Heart right ventricle (tissue), 16 donors: ENCODE results near the gene PRDM15. TPM values are rescaled to one million over a fixed set of nuclear protein-coding genes. Genes with fewer than 3 reads are reported as not detected.

Experiments
- ATAC-seq, 8 donors: fragments of 200-7000 bp; cut with Tn5 transposase; one replicate each; pipeline ENCODE4 v1.9.1; 2020; ENCODE audit warnings: mild to moderate bottlenecking in 8 of 8, moderate library complexity in 8 of 8, moderate number of reproducible peaks in 1 of 8
- DNase-seq, 2 donors: peaks; one replicate each; pipeline ENCODE4 v3.0.0-alpha.2; 2020
- H3K27ac ChIP-seq, 10 donors: fragments of 200-600 bp; sonication (generic) in 2 of 10; one replicate each; pipeline versions ENCODE4 v1.5.0 to v1.8.0; 2020 to 2022; ENCODE audit warnings: mild to moderate bottlenecking in 3 of 10
- H3K27me3 ChIP-seq, 7 donors: fragments of 200-600 bp; one replicate each; pipeline ENCODE4 v1.8.0; 2021 to 2022; ENCODE audit warnings: mild to moderate bottlenecking in 2 of 7
- H3K36me3 ChIP-seq, 9 donors: fragments of 200-600 bp; sonication (generic) in 1 of 9; one replicate each; pipeline versions ENCODE4 v1.5.0 to v1.8.0; 2020 to 2022; ENCODE audit warnings: mild to moderate bottlenecking in 2 of 9
- H3K4me1 ChIP-seq, 9 donors: fragments of 200-600 bp; sonication (generic) in 1 of 9; one replicate each; pipeline versions ENCODE4 v1.5.0 to v1.8.0; 2020 to 2022; ENCODE audit warnings: mild to moderate bottlenecking in 4 of 9
- H3K4me3 ChIP-seq, 10 donors: fragments of 200-600 bp; sonication (generic) in 2 of 10; one replicate each; pipeline versions ENCODE4 v1.5.0 to v1.8.0; 2020 to 2022; ENCODE audit warnings: mild to moderate bottlenecking in 7 of 10, moderate library complexity in 2 of 10
- H3K9me3 ChIP-seq, 11 donors: fragments of 200-600 bp in 10 of 11; sonication (generic) in 2 of 11; one replicate each; pipeline versions ENCODE4 v1.5.0 to v1.8.0; 2013 to 2022; ENCODE audit warnings: mild to moderate bottlenecking in 2 of 11, control low read depth in 1 of 11, moderate library complexity in 1 of 11
- WGBS, 2 donors: extraction: QIAGEN DNeasy Blood & Tissue Kit; methylation state at CpG; one replicate each; pipeline ENCODE4 v1.1.7; 2013; ENCODE audit warnings: inconsistent platforms in 1 of 2; 5-methylcytosine and 5-hydroxymethylcytosine counted together
- intact Hi-C, 10 donors: fragments of 100-400 bp; cut with DNase I; formaldehyde crosslinking; loops; one replicate each; pipeline versions ENCODE4 v1.11.1 to v1.14.2; 2022
- polyA plus RNA-seq, 2 donors: library from polyadenylated mRNA; stranded (reverse); fragments of 200-250 nt; gene quantifications; one replicate each; pipeline ENCODE4 v1.2.3, GENCODE V29; 2013
- total RNA-seq, 10 donors: library from RNA; stranded (reverse); fragmentation: NEBNext Ultra II Directional in 3 of 10; extraction: Animal tissue kit (Norgen Biotek cat#: 25700) in 3 of 10; gene quantifications; one replicate each; pipeline versions ENCODE4 v1.2.1 to v1.2.4, GENCODE V29; 2021 to 2023
- TF ChIP-seq, protein P1 (sequence below), 9 donors: fragments of 200-600 bp; sonication (generic) in 2 of 9; IDR thresholded peaks; one replicate each; pipeline versions ENCODE4 v1.5.0 to v1.8.0; 2021 to 2022; ENCODE audit warnings: antibody characterized with exemption in 9 of 9, mild to moderate bottlenecking in 5 of 9, moderate library complexity in 1 of 9
- donor health status: Arrhythmogenic right ventricular cardiomyopathy.
- donor health status: ischemic (EF 13 %, LVEDD 7.1; RV severe dilation, severe dysfunction).
- donor health status: healthy with polysubstance abuse.
- donor health status: DM: no; HTN: yes; CAD: no.
- donor health status: DM: no; HTN: no; CAD: no.
- donor health status: ischemic (EF 25% LVEDD 6.9; RV normal size, moderate dysfunction).
- donor health status: ischemic (EF 25% LVEDD 5.7; RV mildly dilated, moderate dysfunction).
- donor health status: healthy.
- donor health status: DM: yes; HTN: yes; CAD: no.
- donor health status: Ischemic cardiomyopathy.
- donor health status: ischemic (EF 35%, LVEDD 5.7; RV mildly dilated, moderate dysfunction).
- donor health status: nonischemic (EF 11% LVEDD 7.7; RV severe dilation, severe dysfunction).
- donor health status: DM: yes; HTN: yes; CAD: no.
- donor health status: PGD.
- donor health status: ischemic (EF 29% LVEDD 5.4; RV normal size, mild dysfunction).
- donor health status: nonischemic (EF 23%, LVEDD 6.1; RV moderate dilation, normal function).

The PRDM15 gene
- total and polyA plus RNA-seq, 12 donors: 1.0 to 5.8 (median 3.2) TPM

DNA sequence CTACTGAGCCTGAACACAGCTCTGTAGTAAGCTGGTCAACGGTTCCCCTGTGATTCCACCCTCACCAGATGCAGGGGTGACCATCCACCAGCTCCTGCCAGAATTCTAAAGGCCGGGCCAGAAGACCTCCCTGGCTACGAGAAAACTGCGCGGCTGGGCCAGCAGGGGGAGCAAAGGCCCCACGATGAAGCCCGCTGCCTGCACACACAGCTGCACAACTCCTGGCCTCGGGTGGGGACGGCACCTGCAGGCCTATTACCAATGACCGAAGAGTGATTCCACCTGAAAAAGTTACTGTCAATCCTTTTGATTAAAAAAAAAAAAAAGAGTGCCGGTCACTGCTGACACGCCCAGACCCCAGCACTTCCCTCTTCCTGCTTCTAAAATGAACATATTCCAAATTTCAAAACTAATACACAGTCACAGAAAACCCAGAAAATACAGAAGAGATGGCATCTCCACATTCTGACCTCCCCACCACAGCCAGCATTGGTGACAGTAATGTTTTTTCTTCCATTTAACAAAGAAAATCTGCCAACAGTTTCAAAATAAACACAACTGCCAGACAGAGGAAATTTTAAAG is 62.5 kb downstream of the PRDM15 start:
- Histone ChIP-seq H3K27ac (no peak overlapping the region), H3K4me3 (no peak overlapping the region), H3K27me3 (no peaks in the 10 kb centered on the region), H3K4me1 (peaks cover 0 to 9% (median 4%) of the 10 kb centered on the region in 9 donors), H3K9me3 (no peaks in the 10 kb centered on the region), H3K36me3 (peaks cover 0 to 50% (median 7%) of the 10 kb centered on the region in 9 donors)
- WGBS, 2 donors: 21 to 31% methylated on average over 12 of the region's 12 CpGs
- TF ChIP-seq, protein P1, sequence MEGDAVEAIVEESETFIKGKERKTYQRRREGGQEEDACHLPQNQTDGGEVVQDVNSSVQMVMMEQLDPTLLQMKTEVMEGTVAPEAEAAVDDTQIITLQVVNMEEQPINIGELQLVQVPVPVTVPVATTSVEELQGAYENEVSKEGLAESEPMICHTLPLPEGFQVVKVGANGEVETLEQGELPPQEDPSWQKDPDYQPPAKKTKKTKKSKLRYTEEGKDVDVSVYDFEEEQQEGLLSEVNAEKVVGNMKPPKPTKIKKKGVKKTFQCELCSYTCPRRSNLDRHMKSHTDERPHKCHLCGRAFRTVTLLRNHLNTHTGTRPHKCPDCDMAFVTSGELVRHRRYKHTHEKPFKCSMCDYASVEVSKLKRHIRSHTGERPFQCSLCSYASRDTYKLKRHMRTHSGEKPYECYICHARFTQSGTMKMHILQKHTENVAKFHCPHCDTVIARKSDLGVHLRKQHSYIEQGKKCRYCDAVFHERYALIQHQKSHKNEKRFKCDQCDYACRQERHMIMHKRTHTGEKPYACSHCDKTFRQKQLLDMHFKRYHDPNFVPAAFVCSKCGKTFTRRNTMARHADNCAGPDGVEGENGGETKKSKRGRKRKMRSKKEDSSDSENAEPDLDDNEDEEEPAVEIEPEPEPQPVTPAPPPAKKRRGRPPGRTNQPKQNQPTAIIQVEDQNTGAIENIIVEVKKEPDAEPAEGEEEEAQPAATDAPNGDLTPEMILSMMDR (IDR thresholded peaks at IDR 0.05): peak; percentile 62 to 85 (median 83)
- DNase-seq (peak; percentile 48 to 63), ATAC-seq (peak; percentile 65 to 95 (median 82))
- intact Hi-C loops: loop anchor here (1.0 to 5.0 kb wide), 6 partner anchors 204 to 302 kb away; no protein-coding TSS in a partner anchor

DNA sequence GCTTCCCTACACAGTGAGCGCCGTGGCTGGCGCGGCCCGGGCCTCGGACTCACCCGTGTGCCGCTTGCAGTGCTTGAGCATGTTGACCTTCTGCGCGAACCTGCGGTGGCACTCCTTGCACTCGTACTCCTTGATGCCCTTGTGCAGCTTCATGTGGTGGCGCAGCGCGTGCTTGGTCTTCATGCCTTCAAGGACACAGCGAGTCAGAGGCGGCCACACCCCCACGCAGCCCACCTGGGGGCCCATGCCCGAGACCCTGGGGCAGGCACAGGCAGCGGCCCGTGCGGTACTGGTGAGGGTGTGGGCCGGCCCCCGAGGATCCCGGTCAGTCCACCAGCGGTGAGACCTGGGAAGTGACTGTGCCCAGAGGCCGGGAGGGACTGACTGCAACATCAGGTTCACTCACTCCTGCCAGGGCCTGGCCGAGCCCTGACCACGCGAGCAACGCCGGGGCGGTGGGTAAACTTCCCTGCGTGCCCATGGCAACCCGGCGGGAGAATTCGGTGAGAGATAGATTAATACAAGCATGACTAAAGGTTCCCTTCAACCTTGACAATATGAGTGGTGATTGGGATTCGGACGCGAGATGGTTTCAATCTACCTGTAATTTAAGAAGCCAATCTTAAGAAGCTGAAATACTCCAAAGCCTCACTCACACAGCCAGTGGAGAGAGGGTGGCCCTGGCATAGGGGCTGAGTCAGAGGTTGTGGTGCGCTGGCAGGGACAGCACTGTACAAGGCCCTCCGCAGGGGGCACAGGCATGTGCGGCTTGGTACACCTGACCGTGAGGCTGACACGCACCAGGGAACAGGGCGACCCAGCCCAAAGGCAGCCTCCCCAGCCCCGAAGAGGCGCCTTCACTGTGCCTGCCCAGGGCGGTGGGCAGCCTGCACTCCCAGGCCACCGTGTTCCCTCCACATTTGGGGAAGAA is 63.2 kb downstream of the PRDM15 start:
- Histone ChIP-seq H3K36me3 (peaks cover 0 to 51% (median 7%) of the 10 kb centered on the region in 9 donors), H3K4me3 (no peak overlapping the region), H3K9me3 (no peaks in the 10 kb centered on the region), H3K27ac (no peak overlapping the region), H3K4me1 (peaks cover 0 to 9% (median 4%) of the 10 kb centered on the region in 9 donors), H3K27me3 (no peaks in the 10 kb centered on the region)
- intact Hi-C loops: loop anchor here (1.0 to 5.0 kb wide), 6 partner anchors 204 to 303 kb away; no protein-coding TSS in a partner anchor
- WGBS, 2 donors: 92 to 94% methylated on average over 50 of the region's 50 CpGs
- DNase-seq (no peak), ATAC-seq (peak in 6 of 8 donors; percentile 10 to 58 (median 24))
- TF ChIP-seq, protein P1 (IDR thresholded peaks at IDR 0.05): no peak

DNA sequence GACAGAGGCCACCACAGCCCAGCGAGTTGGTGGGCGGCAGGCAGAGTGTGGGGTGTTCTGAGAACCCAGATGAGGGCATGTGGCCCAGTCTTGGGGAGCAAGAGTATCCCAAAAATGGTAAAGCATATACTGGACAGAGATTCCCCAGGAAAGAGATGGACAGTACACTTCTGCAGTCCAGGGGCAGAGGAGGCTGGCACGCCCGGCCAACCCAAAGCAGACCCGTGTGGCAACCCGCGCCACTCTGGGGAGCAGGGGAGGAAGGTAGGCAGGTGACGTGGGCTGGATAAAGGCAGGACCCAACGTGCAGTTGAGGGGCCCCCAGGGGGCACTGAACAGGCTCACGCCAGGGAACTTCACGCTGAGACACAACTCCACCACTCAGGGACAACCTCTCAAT is 65.9 kb downstream of the PRDM15 start:
- intact Hi-C loops: no loop called here
- 89 to 96% methylated on average over 11 of the region's 11 CpGs for WGBS, 2 donors
- Histone ChIP-seq H3K27ac (no peak overlapping the region), H3K4me3 (no peak overlapping the region), H3K27me3 (no peaks in the 10 kb centered on the region), H3K36me3 (peaks cover 0 to 62% (median 7%) of the 10 kb centered on the region in 9 donors), H3K9me3 (no peaks in the 10 kb centered on the region), H3K4me1 (peaks cover 0 to 9% (median 4%) of the 10 kb centered on the region in 9 donors)
- ATAC-seq: no peak
- TF ChIP-seq, protein P1 (IDR thresholded peaks at IDR 0.05): no peak
- DNase-seq: no peak

DNA sequence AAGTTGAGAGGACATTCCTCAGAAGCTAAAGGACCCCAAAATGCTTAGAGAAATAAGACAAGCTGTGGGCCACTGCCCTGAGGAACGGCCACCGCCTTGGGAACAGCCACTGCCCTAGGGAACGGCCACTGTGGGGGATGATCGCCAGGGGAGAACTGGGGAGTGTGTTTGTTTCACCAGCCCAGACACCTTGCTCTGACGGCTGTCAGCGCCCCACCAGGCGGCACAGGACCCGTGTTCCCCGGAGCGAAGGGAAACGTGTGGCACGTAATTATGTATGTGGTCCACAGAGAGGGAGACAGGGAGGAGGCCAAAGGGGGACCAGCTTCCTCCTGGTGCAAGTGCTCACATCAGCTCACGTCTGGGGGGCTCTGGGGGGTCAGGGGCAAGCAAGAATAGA is 66.5 kb downstream of the PRDM15 start:
- H3K36me3 ChIP-seq: peaks cover 0 to 67% (median 7%) of the 10 kb centered on the region in 9 donors
- H3K4me3 ChIP-seq: no peak overlapping the region
- DNase-seq (no peak), ATAC-seq (no peak)
- H3K27me3 ChIP-seq: no peaks in the 10 kb centered on the region
- no peak overlapping the region for H3K27ac ChIP-seq
- no peaks in the 10 kb centered on the region for H3K9me3 ChIP-seq
- TF ChIP-seq, protein P1 (IDR thresholded peaks at IDR 0.05): no peak
- intact Hi-C loops: no loop called here
- 90% methylated on average over 13 of the region's 13 CpGs for WGBS, 2 donors
- H3K4me1 ChIP-seq: peaks cover 0 to 9% (median 4%) of the 10 kb centered on the region in 9 donors
